H1 (cell line): Measurements from ENCODE around the gene CCDC197. TPM values are rescaled to one million over a fixed set of nuclear protein-coding genes. Genes with fewer than 3 reads are reported as not detected.

Source experiments
- CHD7 ChIP-seq: fragments of 300-600 bp; sonication (generic); IDR thresholded peaks from 2 replicates; pipeline ENCODE4 v1.7.1; 2012; ENCODE audit warnings: low read length, moderate library complexity, mild to moderate bottlenecking, inconsistent platforms; ENCODE audit not compliant: insufficient replicate concordance
- polyA plus RNA-seq, 7 experiments: library from polyadenylated mRNA; depleted of rRNA in 3 of 7; stranded (reverse) in 5 of 7; unstranded in 2 of 7; fragments of >200 nt in 5 of 7; fragments of 200-250 nt in 2 of 7; gene quantifications; 1 replicate in 5 of 7; 2 replicates in 1 of 7; 4 replicates in 1 of 7; pipeline versions ENCODE4 v1.2.1 to v1.2.3, GENCODE V29; 2011 to 2013; ENCODE audit warnings: missing spikeins in 2 of 7, mixed read lengths in 2 of 7
- total RNA-seq: library from RNA; stranded (reverse); fragmentation: NEBNext Ultra II Directional; extraction: Animal tissue kit (Norgen Biotek cat#: 25700); gene quantifications from 2 replicates; pipeline ENCODE4 v1.2.1, GENCODE V29; 2021

The CCDC197 gene
- total and polyA plus RNA-seq, 2 of the 8 experiments (the other 6 are each of a cell fraction or from before 2014, with no cell fraction given): not detected

GRCh38 chr14:93957751-93958566, 39.1 kb upstream of the CCDC197 start (continued):
- TF ChIP-seq CHD7: no peak
- TF ChIP-seq, all 59 proteins: peak for 0
